Stimulated activated CD4-positive, alpha-beta T cell treated with anti-CD3 and anti-CD28 coated beads, Interleukin-2, amount 100 ng/mL, for 4 hours (primary cell): ENCODE data around the gene NEB.

Experiments
- DNase-seq: peaks from one replicate; pipeline ENCODE4 v3.0.0-alpha.2; 2020; ENCODE audit warnings: low read depth

NEB gene

DNA sequence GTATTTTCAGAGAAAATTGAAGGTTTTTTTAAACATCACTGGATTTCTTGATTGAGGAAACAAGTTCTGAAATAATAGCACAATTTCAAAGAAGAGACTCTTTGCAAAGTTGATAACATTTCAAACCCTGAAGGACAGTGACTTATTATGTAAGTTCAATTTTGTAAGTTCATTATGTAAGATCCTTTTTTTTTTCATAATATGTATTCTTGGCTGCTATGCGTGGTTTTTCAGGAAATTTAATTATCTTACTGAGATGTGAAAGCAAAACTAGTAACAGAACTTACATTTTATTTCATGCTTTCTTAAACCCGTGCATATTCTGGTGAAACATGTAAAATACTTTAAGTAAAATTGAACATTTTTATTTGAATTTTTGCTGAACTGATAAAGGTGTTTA lies 259.2 kb downstream of the NEB start:
- no peak for DNase-seq

GRCh38 chr2:151472966-151473365 lies 261.3 kb downstream of the NEB start:
- no peak for DNase-seq

DNA sequence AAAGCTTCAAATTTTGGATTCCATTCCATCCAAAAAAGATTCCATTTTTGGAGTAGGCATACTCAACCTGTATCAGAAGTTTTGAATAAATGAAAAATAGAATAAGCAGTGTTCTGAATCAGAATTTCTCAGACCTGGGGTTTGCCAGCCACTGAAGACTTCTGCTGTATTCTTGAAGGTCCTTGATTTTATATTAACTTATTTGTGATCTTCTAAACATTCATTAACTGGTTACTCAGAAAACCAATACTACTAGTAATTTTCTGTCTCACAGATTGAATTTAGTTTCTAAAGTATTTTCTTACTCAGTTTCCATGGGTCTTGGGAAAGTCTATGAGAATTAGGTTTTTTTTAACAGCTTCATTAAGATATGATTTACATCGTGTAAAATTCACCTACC lies 263.7 kb downstream of the NEB start:
- DNase-seq: no peak

DNA sequence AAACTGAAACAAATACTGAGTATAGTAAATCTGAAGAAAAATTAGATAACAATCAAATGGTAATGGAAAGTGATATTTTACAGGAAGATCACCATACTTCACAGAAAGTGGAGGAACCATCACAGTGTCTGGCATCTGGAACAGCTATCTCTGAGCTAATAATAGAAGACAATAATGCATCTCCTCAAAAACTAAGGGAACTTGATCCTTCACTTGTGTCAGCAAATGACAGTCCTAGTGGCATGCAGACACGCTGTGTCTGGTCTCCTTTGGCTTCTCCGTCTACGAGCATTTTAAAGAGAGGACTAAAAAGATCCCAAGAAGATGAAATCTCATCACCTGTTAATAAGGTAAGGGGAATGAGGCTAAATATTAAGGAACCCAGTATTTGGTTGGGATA lies 268.5 kb downstream of the NEB start:
- no peak for DNase-seq

DNA sequence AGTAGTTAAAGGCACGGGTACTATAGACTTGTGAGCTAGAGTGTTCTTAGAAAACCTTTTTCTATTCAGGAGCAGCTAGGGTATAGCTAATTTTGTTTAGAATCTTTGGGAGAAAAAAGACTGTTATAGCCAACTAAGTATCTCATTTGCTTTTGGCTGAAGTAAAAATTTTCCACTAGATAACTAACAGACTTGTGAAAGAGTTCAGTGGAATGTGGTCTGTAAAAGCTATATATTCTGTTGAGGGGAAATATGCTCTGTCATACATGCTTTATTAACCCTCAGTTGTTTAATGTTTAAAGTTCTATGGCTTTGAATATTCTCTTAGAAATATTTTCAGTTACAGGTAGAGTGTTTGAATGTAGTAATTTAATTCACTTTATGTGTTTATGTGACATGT lies 274.9 kb downstream of the NEB start:
- DNase-seq: no peak

GRCh38 chr2:151439127-151439526 lies 295.1 kb downstream of the NEB start:
- DNase-seq: no peak

DNA sequence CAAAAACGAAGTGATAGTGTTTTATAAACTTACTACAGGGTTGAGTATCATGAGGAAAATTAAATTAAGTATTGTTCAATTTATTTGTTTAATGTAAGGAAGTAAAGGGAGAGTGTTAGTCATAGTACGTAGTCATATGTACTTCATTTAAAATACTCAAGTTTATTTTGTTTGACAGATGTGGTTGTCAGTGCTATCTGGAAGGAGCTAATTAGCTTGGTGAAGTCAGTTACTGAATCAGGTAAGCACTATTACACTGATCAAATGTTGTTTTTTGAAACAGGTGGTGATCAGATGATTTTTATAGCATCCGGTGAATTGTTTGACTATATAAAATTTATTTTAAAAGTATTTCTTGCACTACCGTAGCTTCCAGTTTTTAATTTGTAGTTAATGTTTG lies 295.8 kb downstream of the NEB start:
- DNase-seq: no peak

DNA sequence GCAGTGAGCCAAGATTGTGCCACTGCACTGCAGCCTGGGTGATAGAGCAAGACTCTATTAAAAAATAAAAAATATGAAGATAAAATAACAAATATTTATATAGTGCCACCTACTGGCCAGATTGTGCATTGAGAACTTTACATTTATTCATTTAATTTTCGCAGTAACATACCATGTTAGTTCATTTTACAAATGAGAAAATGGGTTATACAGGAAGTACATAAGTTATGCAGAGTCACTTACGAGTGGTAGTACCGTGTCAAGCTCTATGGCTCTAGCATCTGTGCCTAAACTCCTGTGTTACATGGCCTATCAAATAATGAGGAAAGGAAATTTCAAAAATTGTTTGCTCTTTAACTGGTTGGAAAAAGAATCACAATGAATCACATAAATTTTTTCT lies 296.6 kb downstream of the NEB start:
- no peak for DNase-seq
